ENCODE measurements around the gene PIK3CD.
"Not testable (repeated sequence)": the region's sequence is repeated elsewhere in the genome, so short reads cannot be mapped to it uniquely, and the experiment has no call there.

Gene PIK3CD

DNA sequence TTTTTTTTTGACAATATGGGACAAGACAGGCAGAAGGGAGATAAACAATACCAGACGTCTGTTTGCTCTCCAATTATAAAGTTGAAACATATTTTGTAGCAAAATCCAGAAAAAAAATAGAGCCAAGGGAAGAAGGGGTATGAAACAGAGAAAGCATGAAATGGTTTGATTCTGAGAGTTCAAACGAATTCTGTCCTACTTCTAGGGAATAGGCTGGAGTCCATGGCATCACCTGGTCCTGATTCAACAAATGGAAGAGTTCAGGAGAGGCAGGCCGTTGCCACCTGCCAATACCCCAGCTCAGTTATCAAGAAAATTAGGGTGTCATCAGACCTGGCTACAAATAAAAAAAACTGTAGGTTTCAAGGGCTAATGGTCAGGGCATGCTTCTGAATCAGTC is 100.4 kb downstream of the PIK3CD start:
- Histone ChIP-seq H3K4me3 (no peak overlapping the region), H3K27ac (no peak overlapping the region)

DNA sequence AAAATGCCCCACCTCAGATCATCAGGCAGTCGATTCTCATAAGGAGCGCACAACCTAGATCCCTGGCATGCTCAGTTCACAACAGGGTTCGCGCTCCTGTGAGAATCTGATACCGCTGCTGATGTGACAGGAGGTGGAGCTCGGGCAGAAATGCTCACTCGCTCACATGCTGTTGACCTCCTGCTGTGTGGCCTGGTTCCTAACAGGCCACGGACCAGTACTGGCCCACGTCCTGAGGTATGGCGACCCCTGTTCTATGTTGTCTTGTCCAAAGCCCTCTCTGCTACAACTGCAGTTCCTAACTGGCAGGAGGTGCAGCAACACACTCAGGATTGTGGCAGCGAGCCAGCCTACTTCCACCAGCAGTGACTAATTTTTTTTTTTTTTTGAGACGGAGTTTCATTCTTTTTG is 101.6 kb downstream of the PIK3CD start:
- H3K4me3 ChIP-seq = no peak overlapping the region

GRCh38 chr1:9755441-9755995 is 104.0 kb downstream of the PIK3CD start:
- Histone ChIP-seq H3K4me3 (no peak overlapping the region), H3K27ac (no peak overlapping the region)

More for the DNA sequence above, 101.6 kb downstream of the PIK3CD start:
- no peak overlapping the region for H3K27ac ChIP-seq

- peak overlapping the region in 7 of 21 experiments; percentile 6 to 58 (median 22) for H3K27ac ChIP-seq
Measured at GRCh38 chr1:9758559-9759121, 107.1 kb downstream of the PIK3CD start.

DNA sequence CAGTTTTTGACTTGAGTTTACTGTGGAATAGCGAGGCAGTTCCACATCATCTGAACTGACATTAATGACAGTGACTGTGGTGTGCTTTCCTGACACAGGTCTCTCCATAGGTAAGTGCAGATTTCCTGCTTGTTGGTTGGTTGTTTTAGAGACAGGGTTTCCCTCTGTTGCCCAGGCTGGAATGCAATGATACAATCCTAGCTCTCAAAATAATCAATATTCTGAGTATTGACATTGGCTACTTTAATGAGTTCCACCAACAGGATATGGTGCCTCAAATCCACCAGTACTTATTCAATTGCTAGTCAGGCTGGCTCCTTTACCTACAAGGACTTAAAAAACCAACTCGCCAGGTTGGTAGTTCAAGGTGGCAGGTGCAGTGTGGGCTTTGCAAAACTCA is 108.4 kb downstream of the PIK3CD start:
- H3K27ac ChIP-seq = no peak overlapping the region
- no peak overlapping the region for H3K4me3 ChIP-seq

More at GRCh38 chr1:9758559-9759121, 107.1 kb downstream of the PIK3CD start:
- no peak overlapping the region for H3K4me3 ChIP-seq

DNA sequence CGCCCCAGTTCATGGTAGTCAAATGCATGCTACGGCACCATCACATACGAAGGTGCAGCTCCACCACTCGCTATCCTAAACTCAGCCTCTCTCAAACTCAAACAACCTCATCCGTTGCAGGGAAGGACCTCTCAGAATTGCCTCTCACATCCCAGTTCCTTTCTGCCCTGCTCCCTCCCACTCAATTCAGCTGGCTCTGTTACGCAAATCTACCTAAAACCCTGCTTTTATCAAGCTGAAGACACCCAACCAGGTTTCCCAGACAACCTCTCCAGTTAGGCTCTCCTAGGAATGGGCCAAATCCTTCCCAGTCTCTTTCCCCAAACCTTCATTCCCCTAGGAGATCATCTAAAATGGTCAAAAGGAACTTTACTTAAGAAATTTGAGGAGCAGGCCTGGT is 109.3 kb downstream of the PIK3CD start:
- H3K27ac ChIP-seq = no peak overlapping the region
- H3K4me3 ChIP-seq = no peak overlapping the region

GRCh38 chr1:9761855-9762254 is 110.3 kb downstream of the PIK3CD start:
- H3K27ac ChIP-seq = no peak overlapping the region
- H3K4me3 ChIP-seq = no peak overlapping the region

- H3K27ac ChIP-seq, H3K4me3 ChIP-seq: not testable (repeated sequence)
Measured at GRCh38 chr1:9762446-9762845, 110.9 kb downstream of the PIK3CD start.

DNA sequence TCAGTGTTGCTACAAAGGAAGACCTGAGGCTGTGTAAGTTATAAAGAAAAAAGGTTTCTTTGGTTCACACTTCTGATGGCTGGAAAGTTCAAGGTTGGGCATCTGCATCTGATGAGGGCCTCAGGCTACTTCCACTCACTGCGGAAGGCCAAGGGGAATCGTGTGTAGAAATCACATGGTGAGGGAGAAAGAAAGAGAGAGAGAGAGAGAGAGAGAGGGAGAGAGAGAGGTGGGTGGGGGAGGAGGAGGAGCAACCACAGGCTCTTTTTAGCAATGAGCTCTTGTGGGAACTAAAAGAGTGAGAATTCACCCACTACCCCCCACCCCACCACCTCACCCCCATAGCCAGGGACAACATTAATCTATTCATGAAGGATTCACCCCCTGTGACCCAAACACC is 112.4 kb downstream of the PIK3CD start:
- Histone ChIP-seq H3K27ac (no peak overlapping the region), H3K4me3 (no peak overlapping the region)

DNA sequence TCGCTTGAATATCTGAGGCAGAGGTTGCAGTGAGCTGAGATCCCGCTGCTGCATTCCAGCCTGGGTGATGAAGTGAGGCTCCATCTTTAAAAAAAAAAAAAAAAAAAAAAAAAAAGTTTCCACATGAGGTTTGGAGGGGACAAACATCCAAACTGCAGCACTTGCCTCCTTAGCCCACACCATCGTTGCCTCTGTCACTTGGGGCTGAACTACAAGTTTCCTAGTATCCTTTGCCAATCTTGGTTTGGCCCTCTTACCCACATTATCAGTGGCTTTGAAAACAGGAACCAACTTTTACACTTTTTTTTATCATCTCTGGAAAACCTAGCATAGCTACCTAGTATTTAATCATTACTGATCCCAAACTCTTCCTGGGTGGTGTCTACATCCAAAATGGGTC is 113.0 kb downstream of the PIK3CD start:
- no peak overlapping the region for H3K4me3 ChIP-seq

DNA sequence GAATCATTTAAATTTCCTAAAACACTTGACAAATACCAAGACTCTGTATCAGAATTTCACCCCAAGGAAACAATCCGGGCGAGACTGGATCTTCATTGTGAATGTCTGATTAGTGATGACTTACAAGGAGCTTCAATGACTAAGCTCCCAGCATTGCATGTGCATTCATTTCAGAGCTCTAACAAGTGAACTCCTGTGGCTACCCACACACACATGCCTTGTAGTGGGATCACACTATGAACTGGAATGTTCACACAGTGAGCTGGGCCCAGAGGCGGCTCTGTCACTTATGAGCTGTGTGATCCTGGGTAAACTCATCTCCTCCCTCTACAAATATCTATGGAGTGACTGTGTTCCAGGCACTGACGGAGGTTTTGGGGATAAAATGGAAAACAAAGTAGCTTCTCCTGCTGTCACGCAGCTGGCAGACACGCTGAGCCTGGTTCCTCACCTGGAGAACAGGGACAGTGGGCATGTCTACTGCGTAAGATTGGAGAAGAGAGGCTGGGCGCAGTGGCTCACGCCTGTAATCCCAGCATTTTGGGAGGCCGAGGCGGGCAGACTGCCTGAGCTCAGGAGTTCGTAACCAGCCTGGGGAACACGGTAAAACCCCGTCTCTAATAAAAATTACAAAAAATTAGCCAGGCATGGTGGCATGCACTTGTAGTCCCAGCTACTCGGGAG is 115.4 kb downstream of the PIK3CD start:
- Histone ChIP-seq H3K4me3 (no peak overlapping the region), H3K27ac (peak overlapping the region in 15 of 21 experiments; percentile 1 to 82 (median 54))

More for the DNA sequence above, 113.0 kb downstream of the PIK3CD start:
- H3K27ac ChIP-seq = no peak overlapping the region

GRCh38 chr1:9767964-9768668 is 116.6 kb downstream of the PIK3CD start:
- Histone ChIP-seq H3K27ac (no peak overlapping the region), H3K4me3 (no peak overlapping the region)

- Histone ChIP-seq H3K27ac (no peak overlapping the region), H3K4me3 (no peak overlapping the region)
Measured at GRCh38 chr1:9768983-9769382, 117.5 kb downstream of the PIK3CD start.

DNA sequence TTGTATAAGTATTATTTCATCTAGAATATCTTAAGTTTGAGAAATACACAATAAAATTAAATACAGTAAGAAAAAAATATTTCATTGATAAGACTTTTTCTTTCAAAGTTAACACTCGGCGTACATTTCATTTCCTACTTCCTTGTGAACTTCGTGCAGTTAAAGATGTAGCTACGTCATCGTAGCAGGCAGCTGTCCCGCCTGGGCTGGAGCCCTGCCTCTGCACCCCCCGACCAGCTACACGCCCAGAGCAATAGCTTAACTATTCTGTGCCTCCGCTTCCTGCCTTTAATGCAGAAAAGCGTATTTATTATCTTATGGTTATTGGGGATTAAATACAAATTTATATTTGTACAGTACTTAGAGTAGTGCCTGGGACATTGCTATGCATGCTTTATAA is 118.8 kb downstream of the PIK3CD start:
- no peak overlapping the region for H3K4me3 ChIP-seq
- no peak overlapping the region for H3K27ac ChIP-seq

DNA sequence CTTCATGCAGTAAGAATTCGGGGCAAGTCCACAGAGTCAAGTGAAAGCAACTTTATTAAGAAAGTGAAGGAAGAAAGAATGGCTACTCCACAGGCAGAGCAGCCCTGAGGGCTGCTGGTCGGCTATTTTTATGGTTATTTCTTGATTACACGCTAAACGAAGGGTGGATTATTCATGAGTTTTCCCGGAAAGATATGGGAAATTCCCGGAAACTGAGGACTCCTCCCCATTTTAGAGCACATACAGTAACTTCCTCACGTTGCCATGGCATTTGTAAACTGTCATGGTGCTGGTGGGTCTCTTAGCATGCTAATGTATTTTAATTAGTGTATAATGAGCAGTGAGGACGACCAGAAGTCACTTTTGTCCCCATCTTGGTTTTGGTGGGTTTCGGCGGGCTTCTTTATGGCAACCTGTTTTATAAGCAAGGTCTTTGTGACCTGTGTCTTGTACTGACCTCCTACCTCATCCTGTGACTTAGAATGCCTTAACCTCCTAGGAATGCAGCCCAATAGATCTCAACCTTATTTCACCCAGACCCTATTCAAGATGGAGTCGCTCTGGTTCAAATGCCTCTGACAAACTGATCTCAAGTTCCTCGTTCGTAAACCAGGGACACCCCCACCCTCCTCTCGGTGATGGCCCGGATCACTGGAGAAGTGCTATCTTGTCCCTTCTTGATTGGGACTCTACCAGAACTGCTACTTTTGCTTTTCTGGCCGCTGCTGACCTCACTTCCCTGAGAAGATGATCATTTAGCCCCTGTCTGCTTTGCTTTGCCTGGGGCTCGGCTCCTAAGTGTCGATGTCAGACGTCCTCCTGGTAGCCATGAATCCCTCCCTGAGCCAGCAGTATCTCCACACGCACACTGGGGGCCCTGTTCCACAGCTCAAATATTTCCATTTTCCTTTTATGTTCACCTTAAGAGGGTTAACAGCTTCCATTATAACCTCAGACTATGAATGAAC is 123.5 kb downstream of the PIK3CD start:
- H3K27ac ChIP-seq = no peak overlapping the region
- no peak overlapping the region for H3K4me3 ChIP-seq

- no peak overlapping the region for H3K4me3 ChIP-seq
- H3K27ac ChIP-seq = no peak overlapping the region
Measured at GRCh38 chr1:9776685-9777084, 125.2 kb downstream of the PIK3CD start.

All from skin epidermis (tissue), 12 donors.